Mesothelial cell of epicardium (in vitro differentiated cells): ENCODE results near the gene VCAM1. TPM values are rescaled to one million over a fixed set of nuclear protein-coding genes. Genes with fewer than 3 reads are reported as not detected.
A peak's percentile ranks its signal among the peaks of the same experiment; 100 is the strongest.

Experiments
- DNase-seq, 2 experiments: peaks; one replicate each; pipeline ENCODE4 v3.0.0; 2021; ENCODE audit warnings: low spot score in 2 of 2; ENCODE audit not compliant: unreplicated experiment in 2 of 2
- H3K27ac Mint-ChIP-seq: 2 replicates; pipeline ENCODE4 v1.8.0; 2021; ENCODE audit warnings: mixed read lengths
- H3K27me3 Mint-ChIP-seq: 2 replicates; pipeline ENCODE4 v1.8.0; 2021; ENCODE audit warnings: low read depth, mixed read lengths
- H3K36me3 Mint-ChIP-seq: 2 replicates; pipeline ENCODE4 v1.8.0; 2021; ENCODE audit warnings: mixed read lengths
- H3K4me1 Mint-ChIP-seq: 2 replicates; pipeline ENCODE4 v1.8.0; 2021; ENCODE audit warnings: mixed read lengths
- H3K4me3 Mint-ChIP-seq: 2 replicates; pipeline ENCODE4 v1.8.0; 2021; ENCODE audit warnings: mild to moderate bottlenecking, moderate library complexity, mixed read lengths
- H3K9me3 Mint-ChIP-seq: 2 replicates; pipeline ENCODE4 v1.8.0; 2021; ENCODE audit warnings: mixed read lengths
- CTCF ChIP-seq: fragments of 200-600 bp; sonication (generic); IDR thresholded peaks from one replicate; pipeline ENCODE4 v1.5.0; 2021; ENCODE audit warnings: antibody characterized with exemption; ENCODE audit not compliant: unreplicated experiment
- total RNA-seq: library from RNA; stranded (reverse); gene quantifications from 3 replicates; pipeline ENCODE4 v1.2.1, GENCODE V29; 2021

VCAM1 gene
- total RNA-seq, 1 donor from 2014 or later = 35.6 TPM

- Mint-ChIP-seq H3K4me1 (peaks cover 14% of the 10 kb centered on the region), H3K27ac (no peak overlapping the region), H3K4me3 (no peak overlapping the region), H3K27me3 (peaks cover 4% of the 10 kb centered on the region), H3K36me3 (no peaks in the 10 kb centered on the region), H3K9me3 (no peaks in the 10 kb centered on the region)
- TF ChIP-seq CTCF = no peak
- no peak for DNase-seq
These were observed 961 bp upstream of the VCAM1 start for GRCh38 chr1:100718581-100718980.

- DNase-seq = no peak
- peak overlapping the region; percentile 64 for H3K4me3 Mint-ChIP-seq
- no peaks in the 10 kb centered on the region for H3K9me3 Mint-ChIP-seq
- peaks cover 6% of the 10 kb centered on the region for H3K27me3 Mint-ChIP-seq
- H3K27ac Mint-ChIP-seq = peak overlapping the region; percentile 75
- H3K4me1 Mint-ChIP-seq = peaks cover 14% of the 10 kb centered on the region
- peaks cover 2% of the 10 kb centered on the region for H3K36me3 Mint-ChIP-seq
- no peak for TF ChIP-seq CTCF
These were observed 559 bp downstream of the VCAM1 start for GRCh38 chr1:100720101-100720500.

- no peak overlapping the region for H3K27ac Mint-ChIP-seq
- peak overlapping the region; percentile 64 for H3K4me3 Mint-ChIP-seq
- peaks cover 4% of the 10 kb centered on the region for H3K36me3 Mint-ChIP-seq
- peaks cover 7% of the 10 kb centered on the region for H3K27me3 Mint-ChIP-seq
- no peak for DNase-seq
- TF ChIP-seq CTCF = no peak
- H3K4me1 Mint-ChIP-seq = peaks cover 14% of the 10 kb centered on the region
- H3K9me3 Mint-ChIP-seq = no peaks in the 10 kb centered on the region
These were observed 1.2 kb downstream of the VCAM1 start for GRCh38 chr1:100720751-100721150.

- no peak for TF ChIP-seq CTCF
- Mint-ChIP-seq H3K36me3 (peaks cover 9% of the 10 kb centered on the region), H3K27me3 (peaks cover 11% of the 10 kb centered on the region), H3K27ac (peak overlapping the region; percentile 43), H3K4me3 (peak overlapping the region; percentile 62), H3K4me1 (peaks cover 14% of the 10 kb centered on the region), H3K9me3 (peaks cover 4% of the 10 kb centered on the region)
- DNase-seq = no peak
These were observed 2.1 kb downstream of the VCAM1 start for GRCh38 chr1:100721526-100722207.

GRCh38 chr1:100722221-100722620 is 2.7 kb downstream of the VCAM1 start:
- Mint-ChIP-seq H3K9me3 (peaks cover 4% of the 10 kb centered on the region), H3K27ac (peak overlapping the region; percentile 6), H3K4me1 (peaks cover 14% of the 10 kb centered on the region), H3K4me3 (peak overlapping the region; percentile 62), H3K27me3 (peaks cover 11% of the 10 kb centered on the region), H3K36me3 (peaks cover 9% of the 10 kb centered on the region)
- TF ChIP-seq CTCF = no peak
- no peak for DNase-seq
